NCI-H82 treated with DMSO at 0.1 percent for 48 hours (cell line): ENCODE data around the gene ERBIN.
A peak's percentile ranks its signal among the peaks of the same experiment; 100 is the strongest.
"Not testable (repeated sequence)": the region's sequence is repeated elsewhere in the genome, so short reads cannot be mapped to it uniquely, and the experiment has no call there.

Experiments
- DNase-seq: peaks from one replicate; lab custom pipeline; 2025; ENCODE audit not compliant: unreplicated experiment; lab: John Stamatoyannopoulos, UW

ERBIN gene

GRCh38 chr5:66002415-66002814, 76.0 kb downstream of the ERBIN start:
- DNase-seq, result no peak

- no peak for DNase-seq
Observed at GRCh38 chr5:66004216-66004615, 77.8 kb downstream of the ERBIN start.

GRCh38 chr5:66009277-66009676, 82.9 kb downstream of the ERBIN start:
- DNase-seq, result no peak

DNA sequence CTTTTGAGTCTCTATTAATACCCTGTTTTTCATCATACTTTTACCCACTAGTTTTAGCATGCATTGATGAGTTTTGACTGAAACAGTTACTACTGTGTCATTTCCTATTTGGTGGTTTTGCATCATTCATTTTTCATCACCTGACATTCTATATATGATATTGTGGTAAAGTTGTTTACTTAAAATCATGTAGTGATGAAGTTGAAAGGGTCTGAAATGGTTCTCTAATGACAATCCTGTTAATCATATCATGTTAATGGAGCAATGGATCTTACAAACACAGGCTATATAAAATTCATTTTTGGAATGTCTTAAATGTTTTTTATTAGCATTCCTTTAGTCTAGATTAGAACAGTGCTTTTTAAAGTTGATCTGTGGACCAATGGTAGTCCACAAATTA, 84.1 kb downstream of the ERBIN start:
- DNase-seq, result no peak

GRCh38 chr5:66012271-66012670, 85.9 kb downstream of the ERBIN start:
- no peak for DNase-seq

DNA sequence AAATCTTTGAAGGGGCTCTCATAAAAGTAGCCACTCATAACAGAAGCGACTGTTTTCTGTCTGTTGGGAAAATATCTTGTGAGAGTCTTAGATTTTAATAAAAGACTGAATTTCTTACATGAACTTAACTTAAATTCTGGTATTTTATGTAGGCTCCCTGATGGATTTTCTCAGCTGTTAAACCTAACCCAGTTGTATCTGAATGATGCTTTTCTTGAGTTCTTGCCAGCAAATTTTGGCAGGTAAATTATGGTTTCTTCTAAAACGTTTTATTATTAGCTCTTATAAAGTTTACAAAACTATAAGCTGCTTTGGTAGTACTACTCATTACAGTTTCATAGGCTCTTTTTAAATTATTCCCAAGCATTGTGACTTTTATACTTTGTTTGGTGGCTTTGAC, 87.0 kb downstream of the ERBIN start:
- DNase-seq, result no peak

DNA sequence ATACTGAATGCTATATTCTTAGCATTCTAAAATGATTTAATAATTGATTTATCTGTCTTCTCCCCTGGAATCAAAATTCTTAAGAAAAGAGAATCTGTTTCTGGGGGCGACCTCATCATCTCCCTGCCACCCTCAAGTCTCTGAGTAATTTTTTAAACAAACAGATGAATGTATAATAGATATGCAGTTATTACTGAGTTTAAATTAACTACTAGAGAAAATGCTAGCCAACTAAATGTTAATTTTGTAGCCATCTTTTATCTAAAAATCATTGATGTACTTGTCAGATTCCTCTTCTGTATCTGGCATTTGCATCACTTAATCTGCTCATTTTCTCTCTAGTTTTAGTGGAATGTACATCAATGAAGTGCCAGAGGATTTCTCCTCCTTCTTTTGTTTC, 87.5 kb downstream of the ERBIN start:
- DNase-seq, result no peak

- DNase-seq, result no peak
Observed at GRCh38 chr5:66015196-66015960, 89.0 kb downstream of the ERBIN start.

GRCh38 chr5:66021585-66021984, 95.2 kb downstream of the ERBIN start:
- DNase-seq, result no peak

DNA sequence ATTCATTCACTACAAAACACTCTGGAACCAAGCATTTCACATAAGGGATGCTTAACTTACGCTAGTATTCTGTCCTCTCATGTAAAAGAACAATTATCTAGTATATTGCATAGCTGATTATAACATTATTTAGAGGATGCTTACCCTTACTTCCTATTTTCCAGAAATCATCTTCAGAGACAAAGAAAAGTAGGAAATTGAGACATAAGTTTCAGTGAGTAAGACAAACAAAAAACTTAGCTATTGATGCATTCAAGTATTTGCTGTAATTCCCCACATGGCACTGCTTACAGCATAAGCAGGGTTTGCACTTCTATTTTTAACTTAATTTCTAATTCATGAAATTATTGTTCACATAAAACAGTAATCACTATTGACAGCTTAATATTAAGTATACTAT, 112.9 kb downstream of the ERBIN start:
- DNase-seq, result no peak

DNA sequence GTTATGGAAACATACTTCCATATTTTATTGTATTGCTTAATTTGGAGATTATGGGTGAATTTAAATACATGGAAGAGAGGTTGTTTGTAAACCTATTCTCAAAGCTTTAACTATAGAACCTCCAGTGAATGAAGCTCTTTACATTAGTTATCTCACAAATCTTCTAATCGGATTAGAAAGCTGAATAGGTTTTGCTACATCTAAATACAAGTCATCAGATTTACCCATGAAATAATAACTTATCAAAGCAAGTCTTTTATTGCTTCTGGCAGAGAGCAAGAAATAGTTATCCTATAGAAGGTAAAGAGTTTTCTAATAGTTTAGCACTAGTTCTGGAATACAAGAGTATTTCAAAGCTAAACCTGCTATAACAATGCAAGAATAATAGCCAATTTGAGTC, 113.3 kb downstream of the ERBIN start:
- DNase-seq, result peak; percentile 46

GRCh38 chr5:66041627-66042026, 115.3 kb downstream of the ERBIN start:
- no peak for DNase-seq

- no peak for DNase-seq
Observed at GRCh38 chr5:66057239-66057638, 130.9 kb downstream of the ERBIN start.

GRCh38 chr5:66061320-66061719, 134.9 kb downstream of the ERBIN start:
- not testable (repeated sequence) for DNase-seq

DNA sequence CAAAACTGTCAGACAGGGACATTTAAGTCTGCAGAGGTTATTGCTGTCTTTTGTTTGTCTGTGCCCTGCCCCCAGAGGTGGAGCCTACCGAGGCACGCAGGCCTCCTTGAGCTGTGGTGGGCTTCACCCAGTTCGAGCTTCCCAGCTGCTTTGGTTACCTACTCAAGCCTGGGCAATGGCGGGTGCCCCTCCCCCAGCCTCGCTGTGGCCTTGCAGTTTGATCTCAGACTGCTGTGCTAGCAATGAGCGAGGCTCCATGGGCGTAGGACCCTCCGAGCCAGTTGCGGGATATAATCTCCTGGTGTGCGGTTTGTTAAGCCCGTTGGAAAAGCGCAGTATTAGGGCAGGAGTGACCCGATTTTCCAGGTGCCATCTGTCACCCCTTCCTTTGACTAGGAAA, 136.7 kb downstream of the ERBIN start:
- not testable (repeated sequence) for DNase-seq

GRCh38 chr5:66066826-66067225, 140.5 kb downstream of the ERBIN start:
- DNase-seq, result no peak

GRCh38 chr5:66072031-66072430, 145.7 kb downstream of the ERBIN start:
- DNase-seq, result no peak

- DNase-seq, result peak; percentile 2
Observed at GRCh38 chr5:66074901-66075300, 148.5 kb downstream of the ERBIN start.

DNA sequence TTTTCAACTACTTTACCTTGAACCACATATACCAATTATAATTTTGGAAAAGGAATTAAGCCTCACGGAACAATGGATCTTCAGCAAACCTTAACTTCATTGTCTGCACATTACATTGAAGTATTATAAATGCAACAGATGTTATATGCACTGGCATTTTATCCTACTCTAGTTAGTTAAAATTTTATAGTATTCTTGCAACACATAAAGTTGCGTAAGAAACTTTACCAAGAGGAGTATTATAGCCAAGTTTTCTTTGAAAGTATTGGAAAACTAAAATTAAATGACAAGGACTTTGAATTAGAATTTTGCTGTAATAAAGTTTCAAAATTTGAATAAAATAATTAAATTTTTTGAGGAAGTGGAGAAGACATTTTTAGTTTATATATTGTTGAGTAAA, 154.3 kb downstream of the ERBIN start:
- DNase-seq, result no peak

GRCh38 chr5:66089384-66089783, 163.0 kb downstream of the ERBIN start:
- no peak for DNase-seq

- DNase-seq, result no peak
Observed at GRCh38 chr5:66100851-66101250, 174.5 kb downstream of the ERBIN start.

DNA sequence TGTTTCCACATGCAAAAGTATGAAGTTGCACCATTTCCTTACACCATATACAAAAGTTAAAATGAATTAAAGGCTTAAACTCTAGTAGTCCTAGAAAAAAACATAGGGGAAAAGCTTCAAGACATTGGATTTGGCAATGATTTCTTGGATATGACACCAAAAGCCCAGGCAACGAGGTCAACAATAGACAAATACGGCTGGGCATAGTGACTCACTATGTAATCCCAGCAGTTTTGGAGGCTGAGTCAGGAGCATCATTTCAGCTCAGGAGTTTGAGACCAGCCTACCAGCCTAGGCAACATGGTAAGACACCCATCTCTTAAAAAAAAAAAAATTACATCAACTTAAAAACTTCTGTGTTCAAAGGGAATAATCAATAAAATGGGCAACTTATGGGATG, 186.8 kb downstream of the ERBIN start:
- no peak for DNase-seq

DNA sequence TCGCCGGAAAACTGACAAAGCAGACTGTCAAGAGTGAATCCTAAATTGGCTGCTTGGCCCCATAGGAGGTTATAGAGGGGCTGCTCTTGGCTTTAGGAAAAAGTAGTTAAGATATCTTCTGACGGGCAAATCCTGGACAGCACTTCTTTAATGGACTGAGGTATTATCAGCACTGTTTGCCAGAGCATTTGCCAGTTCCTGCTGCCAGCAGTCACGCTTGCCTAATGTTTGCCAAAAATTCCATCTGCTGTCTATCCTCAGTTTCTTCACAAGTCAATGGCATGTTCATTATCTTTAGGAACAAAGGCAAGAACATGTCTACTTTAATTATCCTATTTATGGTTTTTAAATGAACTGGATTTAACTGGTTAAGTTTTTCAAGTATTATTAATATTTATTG, 191.9 kb downstream of the ERBIN start:
- DNase-seq, result no peak
